ENCODE measurements around the gene CD47.

CD47 gene

DNA sequence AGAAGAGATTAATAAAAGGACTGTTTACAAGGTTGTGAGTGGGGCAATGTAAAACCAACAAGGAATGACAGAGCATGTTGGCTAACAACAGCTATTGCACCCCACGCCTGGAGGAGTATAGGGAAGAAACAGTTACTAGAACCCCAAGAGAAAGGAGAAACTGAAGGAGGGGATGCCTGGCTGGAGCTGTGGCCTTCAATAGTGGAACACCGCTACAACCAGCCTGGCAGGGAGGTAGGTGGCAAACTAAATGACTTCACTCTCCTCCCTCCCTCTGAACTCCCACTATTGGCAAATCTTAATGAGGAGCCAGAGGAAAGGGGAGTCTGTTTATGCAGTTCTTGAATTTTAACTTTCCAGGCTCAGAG, 7.2 kb upstream of the CD47 start:
- Histone ChIP-seq H3K27me3 (no peaks in the 10 kb centered on the region), H3K4me3 (ENCODE audit: low read depth, low read length) (no peak overlapping the region), H3K9me3 (no peaks in the 10 kb centered on the region), H3K36me3 (no peaks in the 10 kb centered on the region), H3K4me1 (peaks cover 4% of the 10 kb centered on the region; the same call in 1 of the 2 replicates)
- no peak for DNase-seq
- TF ChIP-seq, protein P1, sequence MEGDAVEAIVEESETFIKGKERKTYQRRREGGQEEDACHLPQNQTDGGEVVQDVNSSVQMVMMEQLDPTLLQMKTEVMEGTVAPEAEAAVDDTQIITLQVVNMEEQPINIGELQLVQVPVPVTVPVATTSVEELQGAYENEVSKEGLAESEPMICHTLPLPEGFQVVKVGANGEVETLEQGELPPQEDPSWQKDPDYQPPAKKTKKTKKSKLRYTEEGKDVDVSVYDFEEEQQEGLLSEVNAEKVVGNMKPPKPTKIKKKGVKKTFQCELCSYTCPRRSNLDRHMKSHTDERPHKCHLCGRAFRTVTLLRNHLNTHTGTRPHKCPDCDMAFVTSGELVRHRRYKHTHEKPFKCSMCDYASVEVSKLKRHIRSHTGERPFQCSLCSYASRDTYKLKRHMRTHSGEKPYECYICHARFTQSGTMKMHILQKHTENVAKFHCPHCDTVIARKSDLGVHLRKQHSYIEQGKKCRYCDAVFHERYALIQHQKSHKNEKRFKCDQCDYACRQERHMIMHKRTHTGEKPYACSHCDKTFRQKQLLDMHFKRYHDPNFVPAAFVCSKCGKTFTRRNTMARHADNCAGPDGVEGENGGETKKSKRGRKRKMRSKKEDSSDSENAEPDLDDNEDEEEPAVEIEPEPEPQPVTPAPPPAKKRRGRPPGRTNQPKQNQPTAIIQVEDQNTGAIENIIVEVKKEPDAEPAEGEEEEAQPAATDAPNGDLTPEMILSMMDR (IDR thresholded peaks at IDR 0.05; ENCODE audit: low read depth, low read length) = no peak

DNA sequence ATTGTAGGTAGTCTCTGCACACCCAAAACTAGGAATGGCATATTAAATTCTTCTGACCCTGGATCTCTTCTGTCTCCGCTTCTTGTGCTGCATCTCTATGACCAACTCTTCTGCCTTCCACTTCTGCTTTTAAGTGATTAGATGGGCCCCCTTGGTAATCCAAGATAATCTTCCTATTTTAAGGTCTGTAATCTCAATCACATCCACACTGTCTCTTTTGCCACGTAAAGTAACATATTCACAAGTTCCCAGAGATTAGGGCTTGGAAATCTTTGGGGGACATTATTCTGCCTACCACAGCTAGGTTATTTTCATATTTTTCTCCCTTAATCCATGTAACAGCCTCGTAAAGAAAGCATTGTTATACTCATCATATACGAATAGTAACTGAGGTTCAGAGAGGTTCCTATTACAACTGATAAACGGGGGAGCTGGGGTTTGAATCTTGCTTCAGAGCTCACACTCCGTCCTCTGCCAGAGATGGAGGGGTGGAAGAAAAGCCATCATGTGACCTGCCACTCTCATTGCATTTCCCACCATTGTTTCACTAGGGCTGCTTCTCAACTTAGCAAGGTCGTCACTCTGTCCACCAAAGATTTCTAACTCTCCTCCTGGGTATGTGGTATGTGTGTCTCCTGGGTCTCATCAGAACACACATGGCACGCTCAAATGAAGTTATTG, 6.6 kb upstream of the CD47 start:
- Histone ChIP-seq H3K9me3 (no peaks in the 10 kb centered on the region), H3K36me3 (no peaks in the 10 kb centered on the region), H3K27me3 (no peaks in the 10 kb centered on the region), H3K4me3 (ENCODE audit: low read depth, low read length) (no peak overlapping the region), H3K4me1 (peaks cover 4% of the 10 kb centered on the region; the same call in 1 of the 2 replicates)
- no peak for DNase-seq
- TF ChIP-seq, protein P1 (IDR thresholded peaks at IDR 0.05; ENCODE audit: low read depth, low read length) = no peak

DNA sequence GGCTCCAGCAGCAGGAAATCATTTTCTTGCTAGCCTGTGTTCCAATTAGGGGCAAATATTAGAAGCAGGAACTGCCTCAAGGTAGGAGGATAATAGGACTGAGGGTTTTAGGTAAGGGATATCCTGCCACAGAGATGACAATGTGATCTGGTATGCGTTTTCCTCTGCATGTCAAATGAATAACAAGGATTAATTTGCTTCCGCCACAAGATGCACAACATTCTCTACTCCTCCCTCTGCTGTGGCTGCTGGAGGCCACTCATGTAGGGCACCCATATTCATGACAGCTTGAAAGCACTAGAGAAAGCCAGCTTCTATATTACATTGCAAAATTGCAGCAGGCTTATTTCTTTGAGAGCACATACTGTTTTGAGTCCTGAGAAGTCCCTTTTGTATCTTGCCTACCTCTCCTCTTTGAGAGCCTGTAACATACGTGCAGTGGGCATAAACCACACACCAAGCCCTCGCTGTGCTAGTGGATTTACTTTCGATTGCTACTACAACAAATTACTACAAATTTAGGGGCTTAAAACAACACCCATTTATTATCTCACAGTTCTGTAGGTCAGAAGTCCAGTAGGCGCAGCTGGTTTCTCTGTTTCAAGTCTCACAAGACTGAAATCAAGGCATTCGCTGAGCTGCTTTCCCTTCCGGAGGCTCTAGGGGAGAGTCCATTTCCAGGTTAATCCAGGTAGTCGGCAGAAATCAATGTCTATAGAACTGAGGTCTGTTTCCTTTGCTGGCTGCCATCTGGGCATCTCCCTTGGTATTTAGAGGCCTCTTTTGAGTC, 5.9 kb upstream of the CD47 start:
- peaks cover 9% of the 10 kb centered on the region; the same call in 1 of the 2 replicates for H3K4me1 ChIP-seq

DNA sequence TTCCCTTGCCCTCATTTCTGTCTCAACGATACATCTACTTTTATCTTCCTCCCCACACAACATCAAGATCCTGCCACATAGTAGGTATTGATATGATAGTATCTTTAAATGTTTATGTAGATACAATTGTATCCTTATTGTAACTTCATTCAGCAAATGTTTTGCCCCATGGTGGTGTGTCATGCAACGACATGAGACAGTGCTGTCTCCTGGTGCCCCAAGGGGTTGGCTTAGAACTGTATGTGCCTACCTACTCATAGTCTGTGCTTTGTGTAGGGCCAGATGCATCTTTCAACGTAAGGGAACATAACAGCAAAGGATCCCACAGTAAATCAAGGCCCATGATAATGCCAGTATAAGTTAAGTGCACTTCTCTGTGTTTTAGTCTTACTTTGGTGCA, 2.8 kb upstream of the CD47 start:
- Histone ChIP-seq H3K36me3 (no peaks in the 10 kb centered on the region), H3K9me3 (no peaks in the 10 kb centered on the region), H3K27me3 (no peaks in the 10 kb centered on the region), H3K4me1 (peaks cover 12% of the 10 kb centered on the region; the same call in 1 of the 2 replicates), H3K4me3 (ENCODE audit: low read depth, low read length) (no peak overlapping the region)
- no peak for DNase-seq
- TF ChIP-seq, protein P1 (IDR thresholded peaks at IDR 0.05; ENCODE audit: low read depth, low read length) = no peak

More for the DNA sequence above, 5.9 kb upstream of the CD47 start:
- no peaks in the 10 kb centered on the region for H3K9me3 ChIP-seq
- TF ChIP-seq, protein P1 (IDR thresholded peaks at IDR 0.05; ENCODE audit: low read depth, low read length) = no peak
- no peak overlapping the region for H3K4me3 ChIP-seq (ENCODE audit: low read depth, low read length)
- H3K36me3 ChIP-seq = no peaks in the 10 kb centered on the region
- no peaks in the 10 kb centered on the region for H3K27me3 ChIP-seq
- no peak for DNase-seq

DNA sequence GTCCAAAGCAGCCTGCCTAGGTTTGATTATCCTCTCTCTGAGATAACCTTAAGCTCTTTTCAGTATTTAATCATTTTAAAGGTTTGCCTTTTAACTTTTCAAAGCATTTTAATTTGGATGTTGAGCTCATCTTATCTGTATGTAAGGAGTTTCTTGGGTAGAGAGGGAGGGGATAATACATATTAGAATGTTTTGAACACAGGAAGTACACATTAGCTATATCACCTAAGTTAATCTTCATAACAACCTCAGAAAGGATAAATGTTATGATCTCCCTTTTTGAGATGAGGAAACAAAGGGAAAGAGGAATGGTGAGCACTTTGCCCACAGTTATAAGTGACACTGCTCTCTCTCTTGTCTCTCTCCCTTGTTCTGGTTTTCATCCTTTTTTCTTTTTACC, 2.2 kb upstream of the CD47 start:
- peaks cover 12% of the 10 kb centered on the region; the same call in 1 of the 2 replicates for H3K4me1 ChIP-seq
- H3K36me3 ChIP-seq = no peaks in the 10 kb centered on the region
- H3K9me3 ChIP-seq = no peaks in the 10 kb centered on the region
- DNase-seq = no peak
- no peak overlapping the region for H3K4me3 ChIP-seq (ENCODE audit: low read depth, low read length)
- TF ChIP-seq, protein P1 (IDR thresholded peaks at IDR 0.05; ENCODE audit: low read depth, low read length) = no peak
- no peaks in the 10 kb centered on the region for H3K27me3 ChIP-seq

DNA sequence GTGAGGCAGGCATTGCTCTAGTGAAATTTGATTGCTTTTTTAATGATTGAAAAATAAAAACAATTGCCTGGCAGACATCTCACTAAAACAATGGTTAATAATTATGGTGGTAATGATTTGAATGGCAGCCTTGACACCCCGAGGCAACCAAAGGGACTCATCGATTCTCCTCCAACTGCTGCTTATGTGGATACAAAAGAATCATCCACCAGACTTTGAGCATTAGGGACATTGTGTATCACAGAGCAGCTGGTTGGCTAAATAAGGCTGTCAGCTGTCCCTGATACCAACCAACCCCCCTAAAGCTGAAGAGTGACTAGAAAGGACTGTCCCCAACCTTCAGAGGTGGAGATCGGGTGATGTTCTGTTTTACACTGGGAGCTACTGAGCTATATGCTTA, 1.7 kb upstream of the CD47 start:
- H3K36me3 ChIP-seq = no peaks in the 10 kb centered on the region

More for the DNA sequence above, 1.7 kb upstream of the CD47 start:
- Histone ChIP-seq H3K9me3 (no peaks in the 10 kb centered on the region), H3K27me3 (no peaks in the 10 kb centered on the region), H3K4me1 (peaks cover 12% of the 10 kb centered on the region; the same call in 1 of the 2 replicates), H3K4me3 (ENCODE audit: low read depth, low read length) (no peak overlapping the region)
- DNase-seq = no peak
- TF ChIP-seq, protein P1 (IDR thresholded peaks at IDR 0.05; ENCODE audit: low read depth, low read length) = no peak
